Activated naive CD4-positive, alpha-beta T cell treated with anti-CD3 and anti-CD28 coated beads for 36 hours (primary cell): Measurements from ENCODE around the gene SHC1. TPM values are rescaled to one million over a fixed set of nuclear protein-coding genes. Genes with fewer than 3 reads are reported as not detected.

ENCODE experiments used
- CTCF ChIA-PET: fragments of 350-600 bp; sonication (Branson Sonifier 250); formaldehyde crosslinking; loops from one replicate; lab custom pipeline; 2021; ENCODE audit warnings: antibody characterized with exemption; lab: Charles Lee
- DNase-seq: peaks from one replicate; pipeline ENCODE4 v3.0.0-alpha.2; 2020
- H3K27ac Mint-ChIP-seq: one replicate; pipeline ENCODE4 v1.8.0; 2021; ENCODE audit warnings: mild to moderate bottlenecking, mixed read lengths
- H3K27me3 Mint-ChIP-seq: one replicate; pipeline ENCODE4 v1.8.0; 2021; ENCODE audit warnings: low read depth, mixed read lengths
- H3K36me3 Mint-ChIP-seq: one replicate; pipeline ENCODE4 v1.8.0; 2021; ENCODE audit warnings: low read depth, mixed read lengths
- H3K4me1 Mint-ChIP-seq: one replicate; pipeline ENCODE4 v1.8.0; 2021; ENCODE audit warnings: low read depth, mixed read lengths
- H3K4me3 Mint-ChIP-seq: one replicate; pipeline ENCODE4 v1.8.0; 2021; ENCODE audit warnings: mild to moderate bottlenecking, moderate library complexity, mixed read lengths
- H3K9me3 Mint-ChIP-seq: one replicate; pipeline ENCODE4 v1.8.0; 2021; ENCODE audit warnings: mixed read lengths
- intact Hi-C: fragments of 100-400 bp; cut with micrococcal nuclease; formaldehyde crosslinking; loops from one replicate; pipeline ENCODE4 v1.15.1; 2023
- total RNA-seq, 2 experiments: library from RNA; stranded (reverse); gene quantifications; one replicate each; pipeline ENCODE4 v1.2.3, GENCODE V29; 2021

SHC1 gene
- total RNA-seq, 2 experiments from 2014 or later = 35.5 to 40.8 TPM

DNA sequence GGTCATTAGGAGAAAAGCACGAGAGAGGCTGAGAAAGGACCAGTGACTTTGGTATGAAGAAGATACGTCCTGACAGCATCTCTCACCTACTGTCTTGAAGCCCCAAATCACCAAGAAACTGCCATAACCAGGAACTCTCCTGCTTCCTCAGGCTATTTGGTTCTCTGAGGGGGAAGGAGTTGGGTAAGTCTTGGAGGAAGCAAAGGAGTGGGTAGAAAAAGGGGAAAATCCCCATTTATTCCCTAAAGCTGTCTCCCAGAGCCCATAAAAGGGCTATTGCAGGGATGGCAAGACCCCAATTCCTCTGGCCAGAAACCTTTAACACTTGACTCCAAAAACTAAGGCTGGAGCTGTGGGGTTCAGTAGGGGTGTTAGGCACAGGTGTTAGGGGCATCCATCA is 12.5 kb downstream of the SHC1 start:
- no peak for DNase-seq
- intact Hi-C loops = no loop called here
- no peak overlapping the region for H3K4me3 Mint-ChIP-seq
- peaks cover 62% of the 10 kb centered on the region for H3K4me1 Mint-ChIP-seq
- no peaks in the 10 kb centered on the region for H3K27me3 Mint-ChIP-seq
- CTCF ChIA-PET = no interaction called here
- no peaks in the 10 kb centered on the region for H3K9me3 Mint-ChIP-seq
- H3K36me3 Mint-ChIP-seq = peaks cover 13% of the 10 kb centered on the region
- H3K27ac Mint-ChIP-seq = peak overlapping the region; percentile 24

DNA sequence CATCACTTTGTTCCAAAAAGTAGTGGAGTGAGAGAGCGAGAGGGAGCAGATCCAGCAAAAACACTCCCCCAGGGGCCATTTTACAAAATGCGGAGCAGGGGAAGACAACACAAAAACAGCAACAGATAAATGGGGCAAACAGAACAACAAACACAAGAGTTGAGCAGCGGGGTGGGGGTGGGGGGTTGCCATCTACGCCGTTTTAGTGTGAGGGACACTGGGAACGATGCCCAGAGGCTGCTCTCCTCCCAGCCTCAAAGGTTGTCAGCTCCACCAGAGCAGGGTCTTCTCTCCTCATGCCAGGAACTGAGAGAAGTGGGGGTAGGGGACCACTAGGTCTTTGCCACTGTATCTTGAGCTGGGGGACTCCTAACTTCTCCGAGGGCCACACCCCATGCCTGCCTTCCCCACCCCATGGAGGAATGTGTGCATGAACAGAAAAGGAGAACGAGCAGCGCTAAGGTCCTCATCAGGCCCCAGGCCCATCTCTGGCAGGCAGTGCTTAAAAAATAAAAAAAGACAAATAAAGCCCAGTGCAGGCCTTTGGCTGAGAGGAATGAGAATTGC is 13.4 kb downstream of the SHC1 start:
- DNase-seq = no peak

DNA sequence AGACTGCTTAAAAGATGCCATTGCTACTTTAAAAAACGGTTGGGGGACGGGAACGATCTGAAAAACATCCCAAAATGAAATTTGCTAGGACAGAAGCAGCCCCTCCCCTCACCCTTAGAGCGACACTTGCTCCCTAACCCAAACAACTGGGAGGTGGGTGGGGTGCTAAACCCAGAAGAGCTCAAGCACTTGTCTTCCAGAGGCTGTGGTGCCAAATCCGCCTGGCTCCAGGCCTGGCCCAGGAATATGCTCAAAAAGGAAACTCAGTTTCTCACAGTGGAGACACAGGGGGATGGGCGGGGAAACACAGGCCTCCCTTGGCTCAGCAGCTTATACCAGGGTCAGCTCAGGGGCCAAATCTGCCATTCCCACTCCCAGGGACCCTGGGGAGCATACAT is 14.0 kb downstream of the SHC1 start:
- intact Hi-C loops = no loop called here
- Mint-ChIP-seq H3K9me3 (no peaks in the 10 kb centered on the region), H3K4me3 (peak overlapping the region; percentile 91), H3K27ac (peak overlapping the region; percentile 96), H3K4me1 (peaks cover 68% of the 10 kb centered on the region), H3K36me3 (peaks cover 11% of the 10 kb centered on the region), H3K27me3 (no peaks in the 10 kb centered on the region)
- CTCF ChIA-PET = interaction anchor here (0.5 to 2.6 kb wide), 6 partner anchors 14 to 63 kb away, joined by 3 to 9 read pairs (median 5); partner anchors contain the start of gene SHC1
- no peak for DNase-seq

More for the DNA sequence above, 13.4 kb downstream of the SHC1 start:
- Mint-ChIP-seq H3K36me3 (peaks cover 13% of the 10 kb centered on the region), H3K9me3 (no peaks in the 10 kb centered on the region), H3K4me3 (peak overlapping the region; percentile 18), H3K27me3 (no peaks in the 10 kb centered on the region), H3K27ac (peak overlapping the region; percentile 96), H3K4me1 (peaks cover 63% of the 10 kb centered on the region)
- CTCF ChIA-PET = interaction anchor here (0.5 to 2.6 kb wide), 2 partner anchors 13 to 32 kb away, joined by 3 to 9 read pairs; partner anchors contain the start of gene SHC1
- intact Hi-C loops = no loop called here

DNA sequence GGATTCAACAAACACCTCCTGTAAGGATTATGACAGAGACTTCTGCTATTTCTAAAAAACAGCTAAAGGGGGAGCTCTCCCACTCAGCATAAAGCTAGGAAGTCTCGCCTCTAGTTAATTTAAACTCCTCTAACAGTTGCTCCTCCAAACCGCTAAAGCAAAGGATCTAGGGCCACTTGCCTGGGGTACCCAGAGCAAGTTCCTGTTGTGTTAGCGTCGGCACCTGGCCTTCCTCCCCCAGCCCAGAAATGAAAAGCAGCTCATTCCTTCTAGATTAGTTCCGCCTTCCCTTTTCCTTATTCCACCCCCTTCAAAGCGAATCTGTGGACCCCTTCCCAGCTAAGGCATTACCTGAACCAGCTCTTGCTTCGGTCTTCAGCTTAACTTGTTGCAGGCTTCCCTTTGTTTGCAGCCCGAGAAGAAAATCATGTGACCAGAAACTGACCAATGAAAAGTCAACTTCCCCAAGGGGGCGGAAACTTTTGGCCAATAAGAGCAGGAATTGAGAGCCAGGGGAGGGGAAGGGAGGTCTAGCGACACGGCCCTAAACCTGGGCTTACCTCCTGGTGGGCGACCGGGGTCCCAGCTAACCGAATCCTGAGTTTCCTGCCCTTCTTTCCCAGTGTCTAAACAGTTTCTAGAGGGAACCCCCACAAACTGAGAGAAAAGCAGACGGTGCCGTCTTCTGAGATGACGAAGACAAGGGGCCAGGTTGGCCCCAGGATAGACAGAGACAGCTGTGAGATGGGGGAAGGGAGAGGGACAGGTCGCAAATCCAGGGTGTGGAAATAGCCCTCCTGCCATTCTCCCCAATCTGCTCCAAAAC is 14.6 kb downstream of the SHC1 start, which contains the start of gene PBXIP1:
TSS of gene PBXIP1 (minus strand) at position 382 of the 826 bp plus-strand sequence. CDS start 2,378 bp downstream, outside the sequence.
- peaks cover 74% of the 10 kb centered on the region for H3K4me1 Mint-ChIP-seq
- intact Hi-C loops = loop anchor here (1.0 kb wide), 7 partner anchors 18 to 288 kb away; partner anchors contain the start of genes ADAM15, CKS1B, FLAD1 and PMVK
- peak within 1 kb of the TSS; percentile 91 for H3K4me3 Mint-ChIP-seq
- CTCF ChIA-PET = interaction anchor here (0.7 to 2.6 kb wide), 12 partner anchors 9 to 108 kb away, joined by 3 to 9 read pairs (median 3); partner anchors contain the start of genes FLAD1 and SHC1
- peak; percentile 88 for DNase-seq
- peaks cover 10% of the 10 kb centered on the region for H3K36me3 Mint-ChIP-seq
- H3K27me3 Mint-ChIP-seq = no peaks in the 10 kb centered on the region
- H3K9me3 Mint-ChIP-seq = no peaks in the 10 kb centered on the region
- peak within 1 kb of the TSS; percentile 96 for H3K27ac Mint-ChIP-seq

DNA sequence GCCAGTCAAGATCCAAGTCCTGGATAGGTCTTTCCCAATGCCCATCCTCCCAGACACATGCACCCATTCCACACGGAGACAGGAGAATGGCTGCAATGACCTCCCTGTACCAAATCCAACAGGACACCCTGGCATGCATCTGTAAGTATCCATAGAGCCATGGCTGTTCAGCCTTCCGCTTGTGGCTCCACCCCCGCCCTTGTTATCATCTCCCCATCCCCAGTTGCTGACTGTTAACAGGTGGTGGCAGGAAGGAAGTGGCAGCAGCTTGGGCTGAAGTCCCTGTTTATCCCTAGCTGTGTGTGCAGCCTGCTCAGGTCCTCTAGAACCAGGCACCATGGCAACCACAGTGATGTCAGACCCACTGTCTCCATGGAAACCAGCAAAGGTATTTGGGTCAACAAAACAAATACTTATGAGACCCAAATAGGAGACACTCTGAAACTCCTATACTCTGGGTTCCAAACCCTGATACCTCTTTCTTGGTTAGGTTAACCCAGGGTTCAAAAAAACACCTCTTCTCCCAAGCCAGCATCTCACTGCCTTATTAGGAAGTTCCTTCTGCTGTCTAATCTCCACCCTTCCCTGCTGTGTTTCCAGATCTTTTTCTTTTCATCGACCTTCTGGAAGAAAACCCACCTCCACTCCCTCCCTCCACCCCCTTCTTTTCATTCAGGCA is 15.4 kb downstream of the SHC1 start:
- Mint-ChIP-seq H3K36me3 (peaks cover 11% of the 10 kb centered on the region), H3K27ac (peak overlapping the region; percentile 96), H3K4me1 (peaks cover 76% of the 10 kb centered on the region), H3K27me3 (no peaks in the 10 kb centered on the region), H3K4me3 (peak overlapping the region; percentile 91), H3K9me3 (no peaks in the 10 kb centered on the region)
- DNase-seq = peak; percentile 95
- CTCF ChIA-PET = interaction anchor here (0.7 to 2.6 kb wide), 14 partner anchors 10 to 109 kb away, joined by 3 to 9 read pairs (median 4); partner anchors contain the start of genes ADAM15, FLAD1 and SHC1
- intact Hi-C loops = loop anchor here (1.0 kb wide), 7 partner anchors 19 to 289 kb away; partner anchors contain the start of genes ADAM15, CKS1B, FLAD1 and PMVK

DNA sequence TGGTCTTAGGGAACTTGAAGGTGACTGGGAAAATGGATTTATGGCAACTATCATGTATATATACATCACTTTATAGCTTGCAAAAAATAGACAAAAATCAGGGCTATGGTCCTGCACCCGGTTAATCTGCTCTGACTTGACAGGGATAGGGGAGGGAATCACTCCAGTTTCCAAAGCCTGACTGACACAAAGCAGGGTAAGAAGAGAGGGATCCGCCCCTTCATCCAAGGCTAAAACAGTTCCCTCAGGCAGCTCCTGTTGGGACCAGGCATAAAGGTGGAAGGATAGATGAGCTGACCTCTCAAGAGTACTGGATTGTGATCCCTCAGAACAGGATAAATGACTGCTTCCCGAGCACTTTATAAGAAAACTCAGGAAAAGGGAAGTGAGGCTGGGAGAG is 16.0 kb downstream of the SHC1 start:
- DNase-seq = no peak
- Mint-ChIP-seq H3K36me3 (peaks cover 11% of the 10 kb centered on the region), H3K4me3 (peak overlapping the region; percentile 91), H3K27me3 (no peaks in the 10 kb centered on the region), H3K9me3 (no peaks in the 10 kb centered on the region), H3K4me1 (peaks cover 73% of the 10 kb centered on the region), H3K27ac (peak overlapping the region; percentile 96)
- CTCF ChIA-PET = interaction anchor here (1.0 to 2.6 kb wide), 4 partner anchors 16 to 107 kb away, joined by 3 to 9 read pairs (median 4); partner anchors contain the start of genes ADAM15, FLAD1 and SHC1
- intact Hi-C loops = no loop called here

DNA sequence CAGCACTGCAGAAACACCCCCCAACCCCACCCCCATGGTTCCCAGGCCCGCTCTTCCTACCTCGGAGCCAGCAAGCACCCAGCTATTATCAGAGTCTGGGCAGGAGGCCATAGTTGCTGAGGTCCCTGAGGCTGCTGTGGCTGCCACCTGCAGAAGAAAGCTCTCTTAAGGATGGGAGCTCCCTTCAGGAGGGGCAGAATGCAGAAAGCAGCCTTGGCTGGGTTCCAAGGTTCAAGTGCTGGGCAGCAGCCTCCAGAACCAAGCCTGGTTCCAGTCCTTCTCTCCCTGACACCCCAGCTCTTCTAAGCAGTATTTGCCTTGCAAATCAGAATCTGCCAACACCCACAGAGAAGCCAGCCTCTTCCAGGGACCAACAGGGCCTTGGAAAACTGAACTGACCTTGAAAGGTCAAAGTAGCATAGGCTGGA is 16.9 kb downstream of the SHC1 start:
- DNase-seq = no peak
- Mint-ChIP-seq H3K9me3 (no peaks in the 10 kb centered on the region), H3K4me3 (peak overlapping the region; percentile 91), H3K27ac (peak overlapping the region; percentile 96), H3K27me3 (no peaks in the 10 kb centered on the region), H3K36me3 (peaks cover 13% of the 10 kb centered on the region), H3K4me1 (peaks cover 79% of the 10 kb centered on the region)
- intact Hi-C loops = no loop called here
- CTCF ChIA-PET = interaction anchor here (1.9 kb wide), 1 partner anchor 8 kb away, joined by 4 read pairs; the partner anchor contains the start of gene PYGO2

DNA sequence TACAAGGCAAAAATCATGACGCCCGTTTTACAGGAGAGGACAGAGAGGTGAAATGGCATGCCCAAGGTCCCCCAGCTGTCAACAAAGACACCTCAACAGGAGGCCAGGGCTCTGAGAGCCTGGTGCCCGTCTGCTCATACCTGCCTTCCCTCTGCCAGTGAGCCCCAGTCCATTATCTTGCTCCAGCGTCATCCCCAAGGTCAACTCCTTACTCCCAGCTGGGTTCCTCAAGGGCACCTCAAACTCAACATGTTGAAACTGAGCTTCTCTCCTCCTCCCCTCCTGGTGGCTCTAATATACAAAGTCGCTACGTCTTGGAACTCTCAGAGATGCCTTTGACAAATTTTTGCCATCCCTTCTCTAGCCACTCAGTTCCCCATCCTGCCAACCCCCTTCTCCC is 17.9 kb downstream of the SHC1 start:
- CTCF ChIA-PET = interaction anchor here (1.5 to 1.9 kb wide), 3 partner anchors 9 to 16 kb away, joined by 4 to 5 read pairs (median 4); partner anchors contain the start of genes PMVK and PYGO2
- Mint-ChIP-seq H3K4me3 (peak overlapping the region; percentile 78), H3K9me3 (no peaks in the 10 kb centered on the region), H3K27me3 (no peaks in the 10 kb centered on the region), H3K27ac (peak overlapping the region; percentile 96), H3K36me3 (peaks cover 12% of the 10 kb centered on the region), H3K4me1 (peaks cover 77% of the 10 kb centered on the region)
- no peak for DNase-seq
- intact Hi-C loops = loop anchor here (1.0 kb wide), 1 partner anchor 9 kb away; the partner anchor contains the start of gene PYGO2

DNA sequence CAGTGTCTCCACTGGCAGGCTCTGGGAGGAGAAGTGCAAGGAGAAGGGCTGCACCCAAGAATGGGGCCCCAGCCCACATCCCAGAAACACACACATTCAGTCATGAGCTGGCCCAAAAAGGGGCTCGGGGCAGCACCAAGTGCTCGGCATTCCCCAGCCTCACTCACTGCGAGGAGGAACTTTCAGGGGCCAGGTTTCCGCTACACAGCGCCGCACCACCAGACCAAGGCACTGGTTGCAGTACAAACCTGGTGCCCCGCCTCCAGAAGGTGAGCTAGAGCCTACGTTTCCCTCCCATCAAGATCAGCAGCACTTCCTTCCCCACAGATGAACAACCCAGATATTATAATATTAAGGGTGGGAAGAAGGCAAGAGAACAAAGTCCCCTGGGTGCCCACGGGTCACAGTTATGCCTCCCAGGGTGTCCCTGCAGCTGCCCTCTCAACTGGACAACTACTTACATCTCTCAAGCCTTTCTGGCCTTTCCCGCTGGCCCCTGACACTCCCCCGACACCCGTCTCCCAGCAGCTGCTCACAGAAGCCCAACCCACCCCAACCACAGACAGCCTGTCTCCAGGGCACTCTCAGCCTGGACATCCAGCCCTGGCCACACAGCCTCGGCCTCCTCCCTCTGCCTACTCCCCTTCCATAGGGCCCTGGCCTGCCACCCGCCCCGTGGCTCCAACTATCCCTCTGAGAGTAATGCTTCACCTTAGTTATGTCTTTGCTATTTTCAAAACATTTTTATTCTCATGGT is 18.5 kb downstream of the SHC1 start:
- H3K4me3 Mint-ChIP-seq = peak overlapping the region; percentile 78
- H3K9me3 Mint-ChIP-seq = no peaks in the 10 kb centered on the region
- intact Hi-C loops = loop anchor here (1.0 kb wide), 1 partner anchor 9 kb away; the partner anchor contains the start of gene PYGO2
- H3K4me1 Mint-ChIP-seq = peaks cover 72% of the 10 kb centered on the region
- H3K27ac Mint-ChIP-seq = peak overlapping the region; percentile 96
- CTCF ChIA-PET = interaction anchor here (0.5 to 1.9 kb wide), 6 partner anchors 10 to 228 kb away, joined by 3 to 5 read pairs (median 4); partner anchors contain the start of genes PMVK and PYGO2
- H3K36me3 Mint-ChIP-seq = peaks cover 12% of the 10 kb centered on the region
- peak; percentile 96 for DNase-seq
- H3K27me3 Mint-ChIP-seq = no peaks in the 10 kb centered on the region

DNA sequence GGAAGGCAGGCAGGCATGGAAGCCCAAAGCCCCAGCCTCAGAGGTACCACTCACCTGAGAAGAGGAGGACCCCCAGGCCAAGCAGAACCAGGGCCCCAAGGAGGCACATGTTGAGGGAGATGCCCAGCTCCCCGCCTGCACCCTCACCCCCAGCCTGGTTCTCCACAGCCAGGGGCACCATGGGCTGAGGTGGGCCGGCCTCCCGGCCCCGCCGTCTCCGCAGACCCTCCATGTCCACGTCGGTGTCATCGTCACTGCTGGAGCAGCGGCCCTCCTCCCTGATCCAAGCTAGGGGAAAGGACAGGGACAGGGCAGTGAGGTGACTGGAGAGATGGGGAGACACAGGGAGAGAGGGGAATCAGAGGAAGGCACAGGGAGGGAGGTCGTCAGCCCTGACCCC is 22.5 kb downstream of the SHC1 start:
- no peaks in the 10 kb centered on the region for H3K9me3 Mint-ChIP-seq
- peaks cover 48% of the 10 kb centered on the region for H3K4me1 Mint-ChIP-seq
- CTCF ChIA-PET = interaction anchor here (1.0 to 1.6 kb wide), 3 partner anchors 31 to 96 kb away, joined by 4 to 5 read pairs (median 4); no protein-coding TSS in a partner anchor
- H3K4me3 Mint-ChIP-seq = no peak overlapping the region
- H3K27me3 Mint-ChIP-seq = no peaks in the 10 kb centered on the region
- peak overlapping the region; percentile 77 for H3K27ac Mint-ChIP-seq
- H3K36me3 Mint-ChIP-seq = peaks cover 12% of the 10 kb centered on the region
- intact Hi-C loops = no loop called here
- DNase-seq = no peak
